Measurements from ENCODE around the gene CACNA1A.
"Not testable (repeated sequence)": the region's sequence is repeated elsewhere in the genome, so short reads cannot be mapped to it uniquely, and the experiment has no call there.

The CACNA1A gene

DNA sequence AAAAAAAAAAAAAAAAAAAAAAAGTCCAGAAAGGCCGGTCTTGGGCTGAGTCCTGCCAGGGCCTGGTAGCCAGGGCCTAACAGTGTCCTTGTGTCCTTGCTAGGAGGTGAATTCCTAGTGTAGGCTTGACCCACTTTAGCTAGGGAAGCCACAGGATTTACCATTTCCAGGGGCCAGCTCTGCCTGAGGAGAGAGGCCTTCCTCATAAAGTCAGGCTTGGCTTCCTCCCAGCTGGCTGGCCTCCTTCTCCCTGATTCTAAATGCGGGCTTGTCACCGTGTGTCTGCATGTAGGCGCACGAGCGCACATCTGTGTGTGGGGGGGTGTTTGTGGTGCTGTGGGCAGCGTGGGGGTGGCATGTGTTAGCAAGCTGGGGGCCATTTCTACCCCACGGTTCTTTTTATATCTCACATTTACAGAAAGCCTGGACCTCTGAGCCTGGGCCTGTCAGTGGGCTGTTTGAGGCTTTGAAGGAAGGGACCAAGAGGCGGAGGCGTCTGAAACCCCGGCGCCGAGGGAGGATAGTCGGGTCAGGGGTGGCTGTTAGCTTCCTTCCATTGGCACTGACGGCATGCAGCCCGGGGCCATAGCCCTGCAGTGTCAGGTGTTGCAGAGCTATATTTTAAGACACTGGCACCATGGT lies 324.4 kb downstream of the CACNA1A start:
- no peak for DNase-seq (ENCODE audit: insufficient read length, low spot score)
- TF ChIP-seq, protein P1, sequence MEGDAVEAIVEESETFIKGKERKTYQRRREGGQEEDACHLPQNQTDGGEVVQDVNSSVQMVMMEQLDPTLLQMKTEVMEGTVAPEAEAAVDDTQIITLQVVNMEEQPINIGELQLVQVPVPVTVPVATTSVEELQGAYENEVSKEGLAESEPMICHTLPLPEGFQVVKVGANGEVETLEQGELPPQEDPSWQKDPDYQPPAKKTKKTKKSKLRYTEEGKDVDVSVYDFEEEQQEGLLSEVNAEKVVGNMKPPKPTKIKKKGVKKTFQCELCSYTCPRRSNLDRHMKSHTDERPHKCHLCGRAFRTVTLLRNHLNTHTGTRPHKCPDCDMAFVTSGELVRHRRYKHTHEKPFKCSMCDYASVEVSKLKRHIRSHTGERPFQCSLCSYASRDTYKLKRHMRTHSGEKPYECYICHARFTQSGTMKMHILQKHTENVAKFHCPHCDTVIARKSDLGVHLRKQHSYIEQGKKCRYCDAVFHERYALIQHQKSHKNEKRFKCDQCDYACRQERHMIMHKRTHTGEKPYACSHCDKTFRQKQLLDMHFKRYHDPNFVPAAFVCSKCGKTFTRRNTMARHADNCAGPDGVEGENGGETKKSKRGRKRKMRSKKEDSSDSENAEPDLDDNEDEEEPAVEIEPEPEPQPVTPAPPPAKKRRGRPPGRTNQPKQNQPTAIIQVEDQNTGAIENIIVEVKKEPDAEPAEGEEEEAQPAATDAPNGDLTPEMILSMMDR (IDR thresholded peaks at IDR 0.05; ENCODE audit: insufficient read depth, missing control alignments) = no peak
- FAIRE-seq = no peak

- DNase-seq (ENCODE audit: insufficient read length, low spot score); FAIRE-seq: not testable (repeated sequence)
Observed at GRCh38 chr19:13178291-13178690, 328.0 kb downstream of the CACNA1A start.

GRCh38 chr19:13177584-13177983 lies 328.7 kb downstream of the CACNA1A start:
- not testable (repeated sequence) for DNase-seq (ENCODE audit: insufficient read length, low spot score); FAIRE-seq

DNA sequence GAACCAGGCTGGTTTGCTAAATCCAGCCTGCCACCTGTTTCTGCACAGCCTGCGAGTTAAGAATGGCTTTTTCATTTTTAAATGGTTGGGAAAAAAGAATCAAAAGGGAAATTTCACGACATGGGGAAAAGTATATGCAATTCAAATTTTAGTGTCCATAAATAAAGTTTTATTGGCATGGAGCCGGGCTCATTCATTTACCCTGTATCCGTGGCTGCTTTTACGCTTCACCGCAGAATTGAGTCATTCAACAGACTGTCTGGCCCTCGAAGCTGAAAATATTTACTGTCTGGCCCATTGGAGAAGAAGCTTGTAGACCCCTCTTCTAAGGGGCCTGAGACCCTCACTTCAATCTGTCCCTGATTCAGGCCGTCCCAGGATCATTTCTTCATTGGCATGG lies 329.9 kb downstream of the CACNA1A start:
- no peak for FAIRE-seq
- no peak for DNase-seq (ENCODE audit: insufficient read length, low spot score)
- TF ChIP-seq, protein P1 (IDR thresholded peaks at IDR 0.05; ENCODE audit: insufficient read depth, missing control alignments) = no peak

DNA sequence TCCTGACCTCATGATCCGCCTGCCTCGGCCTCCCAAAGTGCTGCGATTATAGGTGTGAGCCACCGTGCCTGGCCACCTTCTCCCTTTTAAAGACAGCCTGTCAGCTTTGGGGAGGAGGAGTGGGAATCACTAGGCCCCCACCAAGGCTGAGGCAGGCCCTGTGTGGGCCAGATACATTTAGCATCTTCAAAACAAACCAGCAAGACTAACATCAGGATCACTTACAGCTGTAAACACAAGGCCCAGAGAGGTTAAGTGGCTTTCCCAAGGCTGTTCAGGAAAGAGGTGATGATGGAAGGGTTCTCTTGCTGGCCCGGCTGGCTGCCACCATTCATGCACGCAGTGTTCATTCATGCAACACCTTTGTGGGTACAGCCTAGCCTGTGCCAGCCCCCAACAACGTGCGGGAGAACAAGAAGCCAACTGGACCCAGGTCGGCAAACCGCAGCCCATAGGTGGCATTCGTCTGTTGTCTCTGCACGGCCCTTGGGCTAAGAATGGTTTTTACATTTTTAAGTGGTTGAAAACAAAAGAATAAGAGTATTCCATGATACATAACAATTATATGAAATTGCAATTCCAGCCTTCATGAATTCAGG lies 333.0 kb downstream of the CACNA1A start:
- TF ChIP-seq, protein P1 (IDR thresholded peaks at IDR 0.05; ENCODE audit: insufficient read depth, missing control alignments) = no peak
- FAIRE-seq (no peak), DNase-seq (ENCODE audit: insufficient read length, low spot score) (no peak)

GRCh38 chr19:13172346-13173138 lies 333.7 kb downstream of the CACNA1A start:
- no peak for FAIRE-seq
- TF ChIP-seq, protein P1 (IDR thresholded peaks at IDR 0.05; ENCODE audit: insufficient read depth, missing control alignments) = no peak
- DNase-seq (ENCODE audit: insufficient read length, low spot score) = no peak

DNA sequence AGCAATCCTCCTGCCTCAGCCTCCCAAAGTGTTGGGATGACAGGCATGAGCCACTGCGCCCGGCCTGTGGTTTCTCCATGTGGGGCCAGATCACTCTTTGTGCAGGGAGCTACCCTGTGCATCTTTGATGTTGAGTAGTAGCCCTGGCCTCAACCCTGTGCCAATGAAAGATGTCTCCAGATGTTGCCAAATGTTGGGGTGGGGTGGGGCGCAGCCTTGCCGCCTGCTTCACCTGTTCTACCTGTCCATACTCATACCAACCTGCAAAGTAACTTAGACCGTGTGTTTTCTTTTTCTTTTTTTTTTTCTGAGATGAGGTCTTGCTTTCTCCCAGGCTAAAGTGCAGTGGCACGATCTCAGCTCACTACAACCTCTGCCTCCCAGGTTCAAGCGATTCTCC lies 335.1 kb downstream of the CACNA1A start:
- DNase-seq (ENCODE audit: insufficient read length, low spot score) = no peak
- no peak for FAIRE-seq
- TF ChIP-seq, protein P1 (IDR thresholded peaks at IDR 0.05; ENCODE audit: insufficient read depth, missing control alignments) = no peak

- FAIRE-seq (no peak), DNase-seq (ENCODE audit: insufficient read length, low spot score) (no peak)
- TF ChIP-seq, protein P1 (IDR thresholded peaks at IDR 0.05; ENCODE audit: insufficient read depth, missing control alignments) = no peak
Observed at GRCh38 chr19:13169769-13170168, 336.5 kb downstream of the CACNA1A start.

GRCh38 chr19:13166151-13166550 lies 340.1 kb downstream of the CACNA1A start:
- FAIRE-seq; DNase-seq (ENCODE audit: insufficient read length, low spot score): not testable (repeated sequence)

All from D721Med (cell line).